ENCODE results near the gene CCDC197. TPM values are rescaled to one million over a fixed set of nuclear protein-coding genes. Genes with fewer than 3 reads are reported as not detected.

CCDC197 gene
- total and polyA plus RNA-seq, 2 of the 4 experiments (the other 2 are of a cell fraction) = not detected

DNA sequence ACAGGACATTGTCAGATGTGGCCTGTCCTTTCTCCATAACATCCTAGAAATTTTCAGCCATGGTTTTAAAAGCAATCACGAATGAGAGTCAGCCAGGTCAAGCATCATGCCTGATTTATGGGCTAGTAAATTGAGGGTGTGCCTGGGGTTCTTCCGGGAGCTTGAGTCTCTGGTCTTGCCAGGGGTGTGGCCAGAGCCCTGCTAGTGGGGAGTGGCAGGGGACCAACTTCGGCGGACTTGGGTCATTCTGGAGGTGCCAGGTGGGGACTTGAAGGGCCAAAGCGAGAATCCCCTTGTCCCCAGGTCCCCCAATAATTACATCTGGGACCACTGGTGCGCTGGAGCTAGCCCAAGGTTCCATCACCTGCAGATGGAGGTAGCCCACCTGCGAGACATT lies 34.8 kb downstream of the CCDC197 start:
- CTCF ChIA-PET = interaction anchor here (0.6 to 6.7 kb wide), 2 partner anchors 105 to 148 kb away, joined by 3 to 68 read pairs; no protein-coding TSS in a partner anchor
- H2BK20ac ChIP-seq (ENCODE audit: low read depth, low read length) = no peak overlapping the region
- no peak for ATAC-seq (ENCODE audit: low read depth)

More for the DNA sequence above, 34.8 kb downstream of the CCDC197 start:
- no peak overlapping the region for H3K4me2 ChIP-seq (ENCODE audit: low read depth, low read length)
- no peak for TF ChIP-seq CHD1 (IDR thresholded peaks at IDR 0.05; ENCODE audit: low read depth, low read length)
- TF ChIP-seq RAD21 (IDR thresholded peaks at IDR 0.05; ENCODE audit: low read length) = no peak
- no peak for TF ChIP-seq CEBPB (IDR thresholded peaks at IDR 0.05; ENCODE audit: low read depth, low read length)
- TF ChIP-seq SMC3 (IDR thresholded peaks at IDR 0.05; ENCODE audit: low read depth, low read length) = no peak
- no peak overlapping the region for H4K91ac ChIP-seq (ENCODE audit: insufficient read depth, low read depth, low read length)
- H3K4ac ChIP-seq (ENCODE audit: low read depth, low read length) = no peak overlapping the region
- 0 out of 2 replicates have a peak, but pooled peaks cover 4% of the 10 kb centered on the region for H3K9me1 ChIP-seq (ENCODE audit: insufficient read depth, low read length)
- no peak overlapping the region for H3K18ac ChIP-seq (ENCODE audit: low read depth, low read length)
- no peak overlapping the region for H3K23ac ChIP-seq (ENCODE audit: low read depth, low read length)
- no peak overlapping the region for H2AK5ac ChIP-seq (ENCODE audit: low read depth, low read length)
- BruUV-seq (replicated peaks) = no TSS peak
- in situ Hi-C loops (cut with MboI; ENCODE audit: low sequenced_read_pairs) = no loop called here
- no peak overlapping the region for H2BK5ac ChIP-seq (ENCODE audit: low read depth, low read length, poor library complexity, severe bottlenecking)
- H3K36me3 ChIP-seq (ENCODE audit: control insufficient read depth, insufficient read depth, low read length) = no peaks in the 10 kb centered on the region
- H3K4me3 ChIP-seq (ENCODE audit: insufficient read depth, low read depth, low read length) = no peak overlapping the region
- no peak overlapping the region for H3K14ac ChIP-seq (replicated peaks; ENCODE audit: low read depth, low read length)
- no peaks in the 10 kb centered on the region for H3K9me3 ChIP-seq (ENCODE audit: control insufficient read depth, insufficient read depth, low read length)
- H3K9ac ChIP-seq (ENCODE audit: low read depth, low read length) = no peak overlapping the region
- no peaks in the 10 kb centered on the region; the same call in 1 of the 2 replicates for H3K4me1 ChIP-seq (ENCODE audit: control insufficient read depth, insufficient read depth, low read length)
- H2BK15ac ChIP-seq (ENCODE audit: low read depth, low read length) = no peak overlapping the region
- dilution Hi-C loops (cut with HindIII; ENCODE audit: low sequenced_read_pairs, unreplicated experiment) = no loop called here
- no peaks in the 10 kb centered on the region for H3K27me3 ChIP-seq (ENCODE audit: control insufficient read depth, insufficient read depth, low read length)
- no peak overlapping the region for H2AFZ ChIP-seq (replicated peaks; ENCODE audit: low read length, poor library complexity)
- peaks cover 0 to 3% of the 10 kb centered on the region in 2 experiments; a peak in 1 of 4 replicates for H3K79me1 ChIP-seq (ENCODE audit: low read depth in 1 of 2, low read length in 2 of 2)
- H3K27ac ChIP-seq (ENCODE audit: insufficient read depth, low read length) = no peak overlapping the region
- WGBS, 2 experiments (ENCODE audit: extremely low coverage in 2 of 2, insufficient read length in 1 of 2) = no CpG with 5 or more reads among the region's 7 CpGs
- no peak overlapping the region for H3K56ac ChIP-seq (ENCODE audit: extremely low read depth, insufficient read depth, low read length)
- intact Hi-C loops (cut with micrococcal nuclease) = no loop called here
- H4K20me1 ChIP-seq (ENCODE audit: insufficient read depth, low read length) = no peaks in the 10 kb centered on the region; the same call in 1 of the 2 replicates
- no peak overlapping the region for H2BK120ac ChIP-seq (ENCODE audit: low read depth, low read length)
- POLR2A ChIA-PET (ENCODE audit: unreplicated experiment) = no interaction called here
- DNase-seq = no peak
- no peak overlapping the region for H4K8ac ChIP-seq (ENCODE audit: low read depth in 2 of 2, low read length in 2 of 2)
- no peak overlapping the region for H4K5ac ChIP-seq (ENCODE audit: low read depth, low read length)
- no peak overlapping the region for H2AK9ac ChIP-seq (replicated peaks; ENCODE audit: low read depth, low read length, poor library complexity)

All from IMR-90 (cell line).